SHP77 (cell line): Measurements from ENCODE around the gene TPM1.
"Not testable (repeated sequence)": the region's sequence is repeated elsewhere in the genome, so short reads cannot be mapped to it uniquely, and the experiment has no call there.

Experiments
- DNase-seq, 2 experiments: peaks; one replicate each; lab custom pipeline; 2025; lab: John Stamatoyannopoulos, UW

TPM1 gene

GRCh38 chr15:63098901-63099300, 56.4 kb downstream of the TPM1 start:
- not testable (repeated sequence) for DNase-seq

GRCh38 chr15:63099581-63099980, 57.0 kb downstream of the TPM1 start:
- DNase-seq = not testable (repeated sequence)

GRCh38 chr15:63103416-63103815, 60.9 kb downstream of the TPM1 start:
- DNase-seq = no peak

- no peak for DNase-seq
These were observed 62.2 kb downstream of the TPM1 start for GRCh38 chr15:63104727-63105126.

GRCh38 chr15:63105354-63105753, 62.8 kb downstream of the TPM1 start:
- DNase-seq = not testable (repeated sequence)

- DNase-seq = no peak
These were observed 65.5 kb downstream of the TPM1 start for GRCh38 chr15:63107895-63108546.

- DNase-seq = no peak
These were observed 67.0 kb downstream of the TPM1 start for GRCh38 chr15:63109498-63109897.

- no peak for DNase-seq
These were observed 67.4 kb downstream of the TPM1 start for GRCh38 chr15:63109920-63110319.

- no peak for DNase-seq
These were observed 68.0 kb downstream of the TPM1 start for GRCh38 chr15:63110428-63111026.

GRCh38 chr15:63111481-63111880, 68.9 kb downstream of the TPM1 start:
- DNase-seq = peak in 1 of 2 experiments; percentile 3

- no peak for DNase-seq
These were observed 70.3 kb downstream of the TPM1 start for GRCh38 chr15:63112871-63113270.

- DNase-seq = no peak
These were observed 71.9 kb downstream of the TPM1 start for GRCh38 chr15:63114465-63114864.
